Bone marrow (tissue), 2 donors: Measurements from ENCODE around the gene IFNA4.
"Not testable (repeated sequence)": the region's sequence is repeated elsewhere in the genome, so short reads cannot be mapped to it uniquely, and the experiment has no call there.

ENCODE experiments used
- DNase-seq, 2 donors: peaks; one replicate each; lab custom pipeline; 2025; lab: John Stamatoyannopoulos, UW

IFNA4 gene

GRCh38 chr9:21187487-21187886, at the start of gene IFNA4:
TSS of gene IFNA4 (minus strand) at chr9:21187587. CDS start at chr9:21187531, 56 bp downstream.
- DNase-seq: not testable (repeated sequence)

- DNase-seq: not testable (repeated sequence)
These were observed 49.0 kb upstream of the IFNA4 start for GRCh38 chr9:21236360-21236714.

GRCh38 chr9:21235468-21236359, 48.3 kb upstream of the IFNA4 start:
- DNase-seq: peak in 1 of 2 donors; percentile 70

- no peak for DNase-seq
These were observed 46.8 kb upstream of the IFNA4 start for GRCh38 chr9:21234153-21234687.

GRCh38 chr9:21233258-21233657, 45.9 kb upstream of the IFNA4 start:
- no peak for DNase-seq

- DNase-seq: no peak
These were observed 40.7 kb upstream of the IFNA4 start, which contains the start of gene IFNA17 for GRCh38 chr9:21228122-21228521. TSS of gene IFNA17 (minus strand) at chr9:21228222. CDS start at chr9:21228173, 49 bp downstream.

- not testable (repeated sequence) for DNase-seq
These were observed 29.8 kb upstream of the IFNA4 start, which contains the start of gene IFNA16 for GRCh38 chr9:21217211-21217610. TSS of gene IFNA16 (minus strand) at chr9:21217311. CDS start at chr9:21217305, 6 bp downstream.

- not testable (repeated sequence) for DNase-seq
These were observed 26.3 kb upstream of the IFNA4 start for GRCh38 chr9:21213411-21214326.

- DNase-seq: not testable (repeated sequence)
These were observed 24.8 kb upstream of the IFNA4 start for GRCh38 chr9:21212160-21212559.

GRCh38 chr9:21210782-21211181, 23.4 kb upstream of the IFNA4 start:
- DNase-seq: not testable (repeated sequence)

- no peak for DNase-seq
These were observed 22.9 kb upstream of the IFNA4 start for GRCh38 chr9:21210311-21210710.

GRCh38 chr9:21207043-21207442, 19.7 kb upstream of the IFNA4 start, which contains the start of gene IFNA10:
TSS of gene IFNA10 (minus strand) at chr9:21207143. CDS start at chr9:21207097, 46 bp downstream.
- not testable (repeated sequence) for DNase-seq

GRCh38 chr9:21205204-21205603, 17.8 kb upstream of the IFNA4 start:
- DNase-seq: no peak

GRCh38 chr9:21202105-21202504, 14.7 kb upstream of the IFNA4 start, which contains the start of gene IFNA7:
TSS of gene IFNA7 (minus strand) at chr9:21202205. CDS start at chr9:21202165, 40 bp downstream.
- not testable (repeated sequence) for DNase-seq

GRCh38 chr9:21194867-21195776, 7.7 kb upstream of the IFNA4 start:
- DNase-seq: peak in 1 of 2 donors; percentile 54

GRCh38 chr9:21182810-21183736, 4.3 kb downstream of the IFNA4 start:
- peak in 1 of 2 donors; percentile 61 for DNase-seq

- no peak for DNase-seq
These were observed 12.7 kb downstream of the IFNA4 start for GRCh38 chr9:21174671-21175070.

GRCh38 chr9:21172156-21172555, 15.2 kb downstream of the IFNA4 start:
- DNase-seq: no peak

- no peak for DNase-seq
These were observed 16.0 kb downstream of the IFNA4 start for GRCh38 chr9:21171351-21171750.

- not testable (repeated sequence) for DNase-seq
These were observed 20.8 kb downstream of the IFNA4 start, which contains the start of gene IFNA21 for GRCh38 chr9:21166560-21166959. TSS of gene IFNA21 (minus strand) at chr9:21166660. CDS start at chr9:21166612, 48 bp downstream.
